Measurements from ENCODE around the gene GSTM2.

- no peak for TF ChIP-seq EZH2 (IDR thresholded peaks at IDR 0.05; ENCODE audit: borderline replicate concordance)
- TF ChIP-seq CTCF (IDR thresholded peaks at IDR 0.05; ENCODE audit: poor library complexity), result no peak
Observed at GRCh38 chr1:109717729-109718128, 49.9 kb downstream of the GSTM2 start.

Data from hepatocyte (in vitro differentiated cells).